ENCODE results near the gene GTF2A1L.
"Not testable (repeated sequence)": the region's sequence is repeated elsewhere in the genome, so short reads cannot be mapped to it uniquely, and the experiment has no call there.

The GTF2A1L gene

GRCh38 chr2:48614581-48614980 is 3.1 kb upstream of the GTF2A1L start:
- DNase-seq: not testable (repeated sequence)

GRCh38 chr2:48619526-48619925 is 1.9 kb downstream of the GTF2A1L start:
- no peak for DNase-seq

- no peak for DNase-seq
Observed at GRCh38 chr2:48620604-48621003, 2.9 kb downstream of the GTF2A1L start.

- DNase-seq: not testable (repeated sequence)
Observed at GRCh38 chr2:48622691-48623090, 5.0 kb downstream of the GTF2A1L start.

DNA sequence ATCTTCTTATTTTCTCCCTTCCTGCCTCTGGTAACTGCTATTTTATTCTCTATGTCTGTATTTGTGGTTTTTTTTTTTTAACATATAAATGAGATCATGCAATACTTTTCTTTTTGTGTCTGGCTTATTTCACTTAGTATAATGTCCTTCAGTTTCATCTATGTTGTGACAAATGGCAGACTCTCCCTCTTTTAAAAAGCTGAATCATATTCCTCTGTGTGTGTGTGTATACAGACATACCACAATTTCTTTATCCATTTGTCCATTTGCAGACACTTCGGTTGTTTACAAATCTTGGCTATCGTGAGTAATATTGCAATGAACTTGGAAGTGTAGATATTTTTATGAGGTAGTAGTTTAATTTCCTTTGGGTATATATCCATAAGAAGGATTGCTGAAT is 7.0 kb downstream of the GTF2A1L start:
- DNase-seq: no peak

- no peak for DNase-seq
Observed at GRCh38 chr2:48626047-48626446, 8.4 kb downstream of the GTF2A1L start.

DNA sequence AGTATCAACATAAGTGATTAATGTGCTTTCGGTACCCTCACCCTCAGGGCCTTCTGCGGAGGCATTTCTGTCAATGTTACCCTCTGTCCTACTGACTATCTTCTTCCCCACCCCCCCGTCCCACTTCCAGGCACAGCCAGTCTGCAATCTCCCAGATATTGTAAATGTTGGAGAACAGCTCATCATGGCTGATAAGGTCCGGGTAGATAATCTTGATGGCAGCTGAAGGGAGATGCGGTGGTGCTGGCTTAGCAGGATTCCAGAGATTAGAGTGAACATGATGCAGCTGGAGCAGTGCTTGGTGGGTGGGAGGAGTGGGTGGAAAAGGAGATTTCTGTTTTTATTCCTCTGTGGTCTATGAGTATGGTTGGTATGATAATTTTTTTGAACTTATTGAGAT is 15.5 kb downstream of the GTF2A1L start:
- no peak for DNase-seq

DNA sequence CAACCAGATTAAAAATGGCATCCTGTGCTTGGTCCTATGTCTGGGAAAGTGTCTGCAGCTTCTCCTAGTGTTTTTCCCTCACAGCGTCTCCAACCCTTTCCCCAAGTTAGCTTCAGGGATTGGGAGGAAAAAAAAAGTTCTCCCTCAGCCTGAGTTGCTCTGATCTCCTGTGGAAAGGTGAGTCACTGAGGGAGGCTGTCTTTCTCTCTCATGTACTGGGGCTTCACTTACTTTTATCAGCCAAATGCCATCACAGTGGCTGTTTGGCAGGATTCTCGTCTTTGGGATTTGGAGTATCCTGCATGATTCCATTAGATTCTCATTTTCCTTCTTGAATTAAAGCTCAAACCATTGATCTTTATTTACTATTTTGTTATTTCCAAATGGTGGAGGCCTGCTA is 18.1 kb downstream of the GTF2A1L start:
- no peak for DNase-seq

GRCh38 chr2:48638261-48638660 is 20.6 kb downstream of the GTF2A1L start:
- DNase-seq: no peak

DNA sequence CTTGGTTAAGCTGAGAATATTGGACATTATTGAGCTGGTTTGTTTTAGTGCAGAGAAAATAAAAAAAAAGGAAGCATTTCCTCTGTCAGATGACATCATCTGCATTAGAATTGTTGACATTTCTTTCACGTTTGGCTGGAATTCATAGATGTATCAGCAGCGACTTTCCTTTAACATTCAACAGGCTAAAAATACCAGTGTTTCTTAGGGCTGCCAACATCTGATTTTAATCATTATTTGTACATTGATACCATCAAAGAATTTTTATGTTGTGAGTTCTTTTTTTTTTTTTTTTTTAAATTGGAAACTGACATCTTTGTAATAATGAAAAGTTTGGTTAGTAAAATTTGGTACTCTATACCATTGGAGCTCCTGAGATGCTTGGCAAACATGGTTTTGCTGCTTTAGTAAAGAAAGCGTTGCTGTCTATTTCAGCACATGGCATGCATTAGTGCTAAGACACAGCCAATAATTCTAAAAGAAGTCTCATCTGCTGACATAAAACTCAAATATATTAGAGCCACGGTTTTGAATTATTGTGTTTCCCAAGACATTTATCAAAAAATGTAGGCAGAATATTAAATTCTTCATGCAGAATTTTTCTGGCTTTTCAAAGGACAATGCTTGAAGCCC is 33.6 kb downstream of the GTF2A1L start:
- DNase-seq: no peak

GRCh38 chr2:48668992-48669391 is 51.3 kb downstream of the GTF2A1L start:
- no peak for DNase-seq

DNA sequence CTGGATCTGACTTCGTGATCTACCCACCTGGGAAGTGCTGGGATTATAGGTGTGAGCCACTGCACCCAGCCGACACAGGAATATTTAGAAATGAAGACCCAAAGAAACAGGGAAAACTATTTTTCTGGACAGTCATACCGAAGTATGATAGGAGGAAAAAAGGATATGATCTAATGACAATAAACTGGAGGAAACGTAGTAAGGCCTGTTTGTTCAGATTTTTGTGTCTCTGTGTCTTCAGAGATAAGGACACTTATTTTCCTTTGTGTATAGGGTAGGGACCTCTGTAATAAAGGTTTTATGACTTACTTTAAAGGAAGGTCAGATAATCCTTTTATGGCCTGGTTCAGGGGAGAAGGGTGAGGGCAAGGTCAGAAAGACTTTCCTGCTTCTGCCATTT is 55.9 kb downstream of the GTF2A1L start:
- DNase-seq: no peak

- no peak for DNase-seq
Observed at GRCh38 chr2:48674933-48675332, 57.3 kb downstream of the GTF2A1L start.

GRCh38 chr2:48677450-48677849 is 59.8 kb downstream of the GTF2A1L start:
- DNase-seq: no peak

DNA sequence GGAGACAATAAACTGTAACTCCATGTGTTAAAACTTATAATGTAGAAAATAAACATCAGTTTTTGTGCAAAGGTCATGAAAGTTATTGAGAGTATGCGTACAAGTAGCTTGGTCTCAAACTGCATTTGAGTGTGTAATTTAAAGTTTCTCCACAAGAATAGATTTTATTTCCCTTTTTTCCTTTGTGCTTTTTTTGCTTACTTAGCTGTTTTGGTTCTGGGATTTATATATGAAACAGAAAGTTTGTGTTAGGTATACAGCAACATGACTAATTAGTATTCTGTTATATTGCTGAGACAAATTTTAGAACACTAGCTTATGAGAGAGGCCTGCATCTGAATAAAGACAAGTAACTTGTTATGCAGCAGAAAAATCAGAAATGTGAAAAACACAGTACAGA is 67.5 kb downstream of the GTF2A1L start:
- DNase-seq: no peak

DNA sequence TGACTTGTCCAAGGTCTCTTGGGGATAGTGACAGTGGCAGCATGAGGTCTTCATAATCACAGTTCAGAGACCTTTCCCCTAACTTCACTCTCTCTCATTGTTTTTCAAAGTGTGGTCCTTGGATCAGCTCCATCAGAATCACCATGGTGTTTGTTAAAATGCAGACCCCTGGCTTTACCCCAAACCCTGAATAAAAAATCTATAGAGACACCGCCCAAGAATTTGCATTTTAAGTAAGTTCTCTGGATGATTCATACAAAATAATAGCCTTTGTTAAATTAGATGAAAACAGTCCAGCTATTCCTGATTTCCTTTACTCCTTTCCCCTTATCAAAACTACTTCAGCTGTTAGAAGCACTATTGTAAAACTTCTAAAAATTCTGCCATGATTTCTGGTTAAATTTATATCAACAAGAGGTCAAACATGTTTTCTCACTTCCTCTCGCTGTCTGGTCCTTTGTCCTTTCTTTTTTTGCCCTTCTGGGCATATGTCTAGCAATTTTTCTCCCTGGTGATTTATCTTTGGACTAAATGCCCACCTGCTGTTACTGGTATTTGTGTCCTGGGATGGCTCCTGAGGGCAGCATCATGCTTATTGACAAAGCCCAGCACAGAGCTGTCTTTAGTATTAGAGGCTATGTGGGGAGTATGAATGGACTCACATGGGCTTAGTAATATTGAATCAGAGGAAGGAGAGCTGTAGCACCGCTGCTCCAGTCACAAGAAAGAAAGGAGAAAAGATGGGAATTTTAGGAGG is 74.5 kb downstream of the GTF2A1L start:
- DNase-seq: no peak

DNA sequence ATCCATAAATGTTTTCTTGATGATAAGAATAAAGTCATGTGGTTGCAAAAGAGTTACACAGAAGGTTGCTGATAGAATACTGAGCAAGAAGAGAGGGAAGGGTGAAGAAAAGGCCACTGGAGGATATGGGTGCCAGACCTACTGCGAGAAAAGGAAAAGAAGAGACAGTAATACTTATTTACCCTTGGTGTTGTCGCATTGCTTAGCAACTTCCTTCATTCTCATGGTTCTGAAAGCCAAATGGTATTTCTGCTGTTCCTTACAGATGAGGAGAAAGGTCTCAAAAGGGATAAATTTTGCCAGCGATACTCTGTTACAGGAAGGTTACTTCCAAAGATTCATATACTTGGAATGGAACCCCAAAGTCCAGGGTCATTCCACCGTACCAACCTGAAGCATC is 75.4 kb downstream of the GTF2A1L start:
- DNase-seq: no peak

DNA sequence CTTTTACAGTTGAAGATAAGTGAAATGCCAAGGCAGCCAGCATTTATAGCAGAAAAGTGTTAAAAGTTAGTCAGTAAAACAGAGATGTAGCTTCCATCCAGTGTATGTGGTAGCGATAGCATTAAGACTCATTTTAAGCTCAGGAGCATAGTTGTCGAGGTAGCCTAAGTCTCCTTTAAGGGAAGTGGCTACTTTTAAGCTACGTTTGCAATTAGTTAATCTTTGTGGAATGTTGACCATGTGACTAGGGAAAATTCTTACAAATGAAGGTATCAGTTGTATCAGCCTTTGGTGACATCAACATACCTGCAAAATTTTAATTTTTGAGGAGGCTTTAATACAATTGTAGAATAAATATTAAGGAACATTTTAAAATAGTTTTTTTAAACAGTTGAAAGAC is 76.0 kb downstream of the GTF2A1L start:
- no peak for DNase-seq

GRCh38 chr2:48694149-48694548 is 76.5 kb downstream of the GTF2A1L start:
- DNase-seq: no peak

DNA sequence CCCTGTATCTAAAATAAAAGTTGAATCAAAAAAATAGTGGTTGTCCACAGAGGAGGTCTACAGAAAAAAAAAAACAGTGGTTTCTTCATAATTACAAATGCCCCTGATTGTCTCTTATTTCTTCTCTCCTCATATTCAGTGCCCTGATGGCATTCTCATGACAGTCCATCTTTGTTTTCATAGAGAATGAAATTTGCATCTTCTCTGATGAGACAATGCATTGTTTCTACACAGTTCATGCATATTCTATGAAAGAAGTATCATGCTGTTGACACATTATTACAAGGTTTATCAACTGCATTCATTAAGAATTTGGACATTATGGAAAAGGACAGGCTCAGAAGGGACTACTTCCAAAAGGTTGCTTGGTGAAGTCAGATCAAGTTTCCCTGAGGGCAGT is 78.3 kb downstream of the GTF2A1L start:
- DNase-seq: no peak

DNA sequence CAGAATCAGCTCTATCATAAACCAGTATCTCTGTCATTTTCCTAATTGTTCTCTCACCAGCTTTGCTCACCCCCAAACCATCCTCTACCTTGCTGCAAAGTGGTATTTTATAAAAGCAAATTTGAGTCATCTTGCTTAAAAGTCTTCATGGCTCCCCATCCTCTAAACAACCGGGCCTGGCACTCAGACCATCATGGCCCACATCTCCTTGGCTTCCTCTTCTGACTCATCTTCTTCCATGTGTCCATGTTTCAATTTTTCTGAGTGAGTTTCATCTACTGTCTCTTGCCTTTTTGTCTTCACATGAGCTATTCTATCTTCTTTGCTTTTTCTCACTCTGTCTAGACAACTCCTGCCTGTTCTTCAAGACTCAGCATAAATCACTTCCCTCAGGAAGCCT is 79.2 kb downstream of the GTF2A1L start:
- no peak for DNase-seq

- DNase-seq: no peak
Observed at GRCh38 chr2:48699348-48699930, 81.8 kb downstream of the GTF2A1L start.

DNA sequence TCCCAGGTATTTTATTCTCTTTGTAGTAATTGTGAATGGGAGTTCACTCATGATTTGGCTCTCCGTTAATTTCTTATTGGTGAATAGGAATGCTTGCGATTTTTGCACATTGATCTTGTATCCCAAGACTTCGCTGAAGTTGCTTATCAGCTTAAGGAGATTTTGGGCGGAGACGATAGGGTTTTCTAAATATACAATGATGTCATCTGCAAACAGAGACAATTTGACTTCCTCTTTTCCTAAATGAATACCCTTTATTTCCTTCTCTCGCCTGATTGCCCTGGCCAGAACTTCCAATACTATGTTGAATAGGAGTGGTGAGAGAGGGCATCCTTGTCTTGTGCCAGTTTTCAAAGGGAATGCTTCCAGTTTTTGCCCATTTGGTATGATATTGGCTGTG is 86.0 kb downstream of the GTF2A1L start:
- DNase-seq: not testable (repeated sequence)

DNA sequence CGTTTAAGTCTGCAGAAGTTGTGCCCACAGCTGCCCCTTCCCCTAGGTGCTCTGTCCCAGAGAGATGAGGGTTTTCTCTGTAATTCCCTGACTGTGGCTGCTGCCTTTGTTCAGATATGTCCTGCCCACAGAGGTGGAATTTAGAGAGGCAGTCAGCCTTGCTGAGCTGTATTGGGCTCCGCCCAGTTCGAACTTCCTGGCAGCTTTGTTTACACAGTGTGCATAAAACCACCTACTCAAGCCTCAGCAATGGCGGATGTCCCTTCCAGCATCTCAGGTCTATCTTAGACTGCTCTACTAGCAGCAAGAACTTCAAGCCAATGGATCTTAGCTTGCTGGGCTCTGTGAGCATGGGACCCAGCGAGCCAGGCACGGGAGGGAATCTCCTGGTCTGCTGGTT is 89.8 kb downstream of the GTF2A1L start:
- no peak for DNase-seq
